ENCODE results near the gene OLFML2A.

The OLFML2A gene

DNA sequence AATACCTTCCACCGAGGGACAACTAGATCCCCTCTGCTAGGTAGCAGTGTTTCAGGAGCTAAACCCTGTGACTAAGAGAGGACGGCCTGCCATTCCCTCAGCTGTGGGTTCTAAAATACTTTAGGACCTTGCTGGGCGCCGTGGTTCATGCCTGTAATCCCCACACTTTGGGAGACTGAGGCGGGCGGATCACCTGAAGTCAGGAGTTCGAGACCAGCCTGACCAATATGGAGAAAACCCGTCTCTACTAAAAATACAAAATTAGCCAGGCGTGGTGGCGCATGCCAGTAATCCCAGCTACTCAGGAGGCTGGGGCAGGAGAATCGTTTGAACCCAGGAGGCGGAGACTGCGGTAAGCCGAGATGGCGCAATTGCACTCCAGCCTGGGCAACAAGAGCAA, 4.1 kb upstream of the OLFML2A start:
- intact Hi-C loops (cut with DNase I), result loop anchor here (2.0 to 5.0 kb wide), 3 partner anchors 80 to 599 kb away; partner anchors contain the start of genes GOLGA1 and WDR38
- DNase-seq, result peak in 2 of 42 donors; percentile 22 to 30

DNA sequence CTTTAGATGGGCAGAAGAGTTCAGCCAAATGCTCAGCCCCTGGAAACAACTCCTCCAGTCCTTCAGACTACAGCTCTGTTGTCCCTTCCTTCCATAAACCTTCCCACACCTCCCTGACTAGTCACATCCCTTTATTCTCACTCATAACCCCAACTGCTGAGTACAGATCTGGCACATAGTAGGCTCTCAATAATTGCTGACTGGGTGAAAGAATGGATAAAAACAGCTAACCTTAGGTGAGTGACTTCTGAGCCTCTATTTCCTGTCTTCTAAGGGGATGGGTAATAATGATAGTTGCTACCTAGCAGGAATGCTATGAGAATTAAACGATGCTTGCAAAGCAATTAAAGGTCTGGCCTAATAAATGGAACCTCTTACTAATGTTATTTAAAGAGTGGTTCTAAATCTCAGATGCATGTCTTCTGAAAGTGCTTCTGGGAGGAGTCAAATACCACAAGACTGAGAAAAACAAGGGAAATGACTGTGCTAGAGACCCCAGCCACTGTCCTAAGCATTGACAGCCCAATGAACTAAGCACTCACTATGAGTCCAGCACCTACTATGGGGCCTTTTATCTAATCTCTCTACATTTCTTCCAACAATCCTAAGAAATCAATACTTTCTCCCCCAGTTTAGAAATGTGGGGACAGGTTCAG, 3.3 kb upstream of the OLFML2A start:
- no peak for DNase-seq
- intact Hi-C loops (cut with DNase I), result loop anchor here (2.0 to 5.0 kb wide), 3 partner anchors 79 to 599 kb away; partner anchors contain the start of genes GOLGA1 and WDR38

DNA sequence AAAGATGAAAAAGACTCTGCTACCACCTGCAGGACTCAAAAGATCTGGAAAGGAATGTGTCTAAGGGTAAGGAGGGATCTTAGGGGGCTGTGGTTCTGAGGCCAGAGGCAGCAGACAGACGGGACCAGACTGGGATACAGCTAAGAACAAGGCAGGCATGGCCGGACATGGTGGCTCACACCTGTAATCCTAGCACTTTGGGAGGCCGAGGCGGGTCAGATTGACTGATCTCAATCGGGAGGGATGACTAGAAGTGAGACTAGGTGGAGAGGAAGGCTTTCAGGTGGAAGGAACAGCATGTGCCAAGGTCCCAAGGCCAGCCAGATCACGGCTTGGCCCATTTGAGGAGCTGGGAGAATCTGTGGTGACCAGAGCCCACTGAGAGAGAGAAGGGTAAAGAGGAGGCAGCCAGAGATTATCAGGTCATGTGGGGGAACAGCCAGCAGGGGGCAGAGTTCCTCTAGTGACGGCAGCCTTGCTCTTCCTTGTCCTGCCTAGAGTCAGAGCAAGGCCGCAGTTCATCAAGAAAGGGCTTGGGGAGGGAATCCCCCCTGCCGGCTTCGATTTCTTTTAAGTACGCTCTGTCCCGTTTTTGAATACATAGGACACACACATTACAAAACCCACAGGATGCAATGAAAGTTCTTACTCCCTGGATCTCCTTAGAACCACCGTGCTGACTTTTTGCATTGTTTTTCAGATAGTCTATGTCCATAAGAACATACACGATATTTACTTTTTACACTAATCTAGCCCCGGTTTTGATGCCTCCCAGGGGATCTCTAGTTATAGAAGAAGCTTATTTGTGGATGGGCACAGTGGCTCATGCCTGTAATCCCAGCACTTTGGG, 2.6 kb upstream of the OLFML2A start:
- DNase-seq, result peak; percentile 71 to 96 (median 88)

DNA sequence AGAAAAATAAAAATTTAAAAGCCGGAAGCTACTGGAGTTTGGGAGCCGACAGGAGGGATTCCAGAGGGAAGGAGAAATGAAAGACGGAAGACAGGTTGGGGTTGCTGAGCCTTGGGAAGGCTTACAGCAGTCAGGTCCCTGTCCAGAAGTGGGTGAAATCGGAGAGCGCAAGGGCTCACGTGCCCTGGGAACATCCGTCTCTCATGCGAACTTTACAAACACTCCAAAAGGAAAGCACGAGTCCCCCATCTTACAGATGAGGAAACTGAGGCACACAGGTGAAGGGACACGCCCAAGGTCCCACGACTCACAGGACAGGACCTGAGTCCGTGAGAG, 347 bp upstream of the OLFML2A start:
- intact Hi-C loops (cut with DNase I), result no loop called here
- peak in 1 of 42 donors; percentile 18 for DNase-seq

More for the DNA sequence above, 2.6 kb upstream of the OLFML2A start:
- intact Hi-C loops (cut with DNase I), result loop anchor here (5.0 kb wide), 1 partner anchor 598 kb away; no protein-coding TSS in a partner anchor

DNA sequence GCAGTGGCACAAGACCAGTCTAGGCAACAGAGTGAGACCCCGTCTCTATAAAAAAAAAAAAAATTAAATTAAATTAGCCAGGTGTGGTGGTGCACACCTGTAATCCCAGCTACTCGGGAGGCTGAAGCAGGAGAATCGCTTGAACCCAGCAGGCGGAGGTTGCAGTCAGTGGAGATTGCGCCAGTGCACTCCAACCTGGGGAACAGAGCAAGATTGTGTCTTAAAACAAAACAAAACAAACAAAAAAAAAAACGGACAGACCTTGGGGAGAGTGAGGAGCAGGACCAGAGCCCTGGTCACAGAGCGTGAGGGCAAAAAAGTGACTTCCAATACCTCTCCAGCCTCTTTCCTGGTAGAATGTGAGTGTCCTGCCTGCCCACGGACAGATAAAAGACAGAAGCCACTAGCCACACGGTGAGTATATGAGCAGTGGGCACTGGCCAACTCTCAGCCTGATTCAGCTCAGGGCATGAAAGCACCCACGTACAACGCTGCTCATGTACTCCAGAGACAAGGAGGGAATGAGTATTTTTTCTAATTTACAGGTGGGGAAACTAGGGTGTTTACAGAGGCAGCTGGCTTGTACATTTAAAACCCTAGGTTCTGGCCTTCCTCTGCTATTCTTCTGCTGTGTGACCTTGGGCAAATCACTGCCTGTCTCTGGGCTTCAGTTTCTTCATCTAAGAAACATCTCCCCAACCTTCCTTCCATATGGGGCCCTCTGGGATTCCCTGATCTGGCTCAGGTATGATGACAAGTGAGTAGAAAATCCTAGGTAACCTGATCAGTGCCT, 1.8 kb downstream of the OLFML2A start:
- intact Hi-C loops (cut with DNase I), result no loop called here
- peak in 10 of 42 donors; percentile 1 to 21 (median 12) for DNase-seq

DNA sequence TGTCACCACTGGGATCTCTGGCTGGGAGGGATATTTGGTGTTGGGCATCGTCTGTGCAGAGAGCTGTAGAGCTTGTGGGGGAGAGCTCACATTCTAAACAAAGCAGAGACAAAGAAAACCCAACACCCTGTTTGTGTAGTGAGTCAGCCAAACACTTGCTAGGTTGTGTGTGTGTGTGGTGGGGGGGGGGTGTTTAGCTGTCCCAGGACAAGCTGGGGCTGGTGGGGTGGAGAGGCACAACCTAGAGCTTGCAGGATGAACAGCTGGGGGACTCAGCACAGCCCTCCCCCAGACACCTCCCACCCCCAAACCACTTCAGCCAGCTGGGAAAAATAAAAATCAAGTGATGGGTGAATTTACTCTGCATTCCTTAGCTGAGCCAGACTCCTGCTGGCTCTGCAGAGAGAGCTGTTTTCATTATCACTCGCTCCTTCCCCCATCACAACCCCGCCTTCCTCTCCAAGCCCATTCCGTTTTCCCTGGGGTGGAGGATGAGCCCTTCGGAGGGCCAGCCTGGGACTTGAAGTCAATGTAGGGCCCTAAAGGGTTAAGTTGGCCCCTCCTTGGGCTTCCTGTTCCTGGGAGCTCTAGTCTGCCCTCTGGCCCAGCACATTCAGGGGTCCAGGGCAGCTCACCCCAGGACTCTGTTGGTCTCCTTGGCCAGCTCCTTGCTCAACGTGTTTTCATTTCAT, 2.6 kb downstream of the OLFML2A start:
- DNase-seq, result peak in 12 of 42 donors; percentile 3 to 38 (median 12)
- intact Hi-C loops (cut with DNase I), result no loop called here

DNA sequence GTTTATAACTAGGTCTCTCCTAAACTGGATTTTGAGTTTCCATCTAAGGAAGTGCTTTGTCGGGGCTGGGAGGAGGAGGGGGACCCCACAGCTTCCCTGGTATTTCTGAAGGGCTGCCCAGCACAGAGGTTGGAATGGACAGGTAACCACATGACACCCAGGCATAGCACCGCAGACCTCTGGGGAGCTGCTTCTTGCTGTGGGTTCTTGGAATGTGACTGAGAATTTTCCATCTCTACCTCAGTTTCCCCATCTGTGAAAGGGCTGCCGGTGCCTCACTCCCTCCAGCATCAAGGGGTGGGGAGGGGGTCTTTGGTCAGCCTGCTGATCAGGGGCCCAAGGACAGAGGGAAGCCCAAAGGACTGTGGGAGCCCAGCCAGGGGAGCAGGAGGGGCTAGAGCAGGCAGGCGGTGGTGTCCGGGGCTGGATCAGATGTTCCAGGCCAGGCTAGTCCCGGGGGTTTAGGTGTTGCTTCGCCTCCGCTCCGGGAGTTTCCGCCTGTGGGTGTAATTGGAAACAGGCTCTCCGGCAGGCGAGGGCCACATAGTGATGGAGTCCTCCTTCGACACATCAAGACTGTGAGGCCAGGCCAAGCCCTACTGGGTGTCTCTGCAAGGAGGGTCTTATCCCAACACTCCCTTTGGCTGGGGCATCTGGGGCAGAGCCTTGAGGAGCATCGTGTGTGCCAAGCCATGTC, 3.3 kb downstream of the OLFML2A start:
- intact Hi-C loops (cut with DNase I), result no loop called here
- DNase-seq, result peak in 10 of 42 donors; percentile 5 to 34 (median 12)

DNA sequence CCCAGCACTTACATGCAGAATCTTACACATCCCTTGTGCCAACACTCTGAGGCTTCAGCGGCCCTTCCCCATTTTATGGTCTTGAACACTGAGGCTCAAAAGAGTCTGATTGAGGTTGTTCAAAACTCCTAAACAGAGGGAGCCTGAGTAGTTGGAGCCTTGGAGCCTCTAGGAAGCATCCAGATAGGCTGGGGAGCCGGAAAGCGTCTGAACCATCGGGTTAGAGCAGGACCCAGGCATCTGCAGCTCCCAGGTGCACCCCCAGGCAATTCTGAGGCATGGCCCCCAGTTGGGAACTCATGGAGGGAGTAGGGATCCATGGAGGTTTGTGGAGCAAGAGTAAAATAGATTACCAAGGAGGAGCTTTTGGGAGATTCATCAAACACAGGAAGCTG, 3.8 kb downstream of the OLFML2A start:
- intact Hi-C loops (cut with DNase I), result no loop called here
- peak in 9 of 42 donors; percentile 1 to 37 (median 13) for DNase-seq

DNA sequence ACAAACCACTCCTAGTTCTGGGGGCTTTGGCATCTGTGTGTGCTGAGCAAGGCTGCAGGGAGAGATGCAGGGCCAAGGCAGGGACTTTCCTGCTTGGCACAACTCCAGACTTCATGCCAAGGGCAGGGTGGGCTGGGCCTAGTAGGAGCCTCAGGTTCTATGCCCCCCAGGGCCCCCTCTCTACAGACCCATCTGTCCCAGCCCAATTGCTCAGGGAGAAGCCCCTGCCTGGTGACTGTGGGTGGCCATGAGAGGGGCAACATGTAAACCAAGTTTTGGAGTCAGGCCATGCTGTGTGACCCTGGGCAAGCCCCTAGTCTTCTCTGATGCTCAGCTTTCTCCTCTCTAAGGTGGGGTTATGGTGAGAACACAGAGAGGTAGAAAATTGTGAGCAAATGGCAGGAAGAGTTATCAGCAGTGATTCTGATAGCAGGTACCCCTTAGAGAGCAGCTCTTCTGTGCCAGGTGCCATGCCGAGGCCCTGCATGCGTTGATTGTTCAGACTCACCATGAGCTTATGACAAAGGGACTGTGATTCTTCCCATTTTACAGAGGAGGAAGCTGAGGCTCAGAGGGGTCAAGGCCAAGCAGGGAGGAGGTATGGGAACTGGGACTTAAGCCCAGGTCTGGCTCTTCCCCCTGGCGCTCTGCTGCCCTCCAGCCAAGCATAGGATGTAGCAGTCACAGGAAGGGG, 5.2 kb downstream of the OLFML2A start:
- DNase-seq, result peak in 11 of 42 donors; percentile 3 to 34 (median 9)

DNA sequence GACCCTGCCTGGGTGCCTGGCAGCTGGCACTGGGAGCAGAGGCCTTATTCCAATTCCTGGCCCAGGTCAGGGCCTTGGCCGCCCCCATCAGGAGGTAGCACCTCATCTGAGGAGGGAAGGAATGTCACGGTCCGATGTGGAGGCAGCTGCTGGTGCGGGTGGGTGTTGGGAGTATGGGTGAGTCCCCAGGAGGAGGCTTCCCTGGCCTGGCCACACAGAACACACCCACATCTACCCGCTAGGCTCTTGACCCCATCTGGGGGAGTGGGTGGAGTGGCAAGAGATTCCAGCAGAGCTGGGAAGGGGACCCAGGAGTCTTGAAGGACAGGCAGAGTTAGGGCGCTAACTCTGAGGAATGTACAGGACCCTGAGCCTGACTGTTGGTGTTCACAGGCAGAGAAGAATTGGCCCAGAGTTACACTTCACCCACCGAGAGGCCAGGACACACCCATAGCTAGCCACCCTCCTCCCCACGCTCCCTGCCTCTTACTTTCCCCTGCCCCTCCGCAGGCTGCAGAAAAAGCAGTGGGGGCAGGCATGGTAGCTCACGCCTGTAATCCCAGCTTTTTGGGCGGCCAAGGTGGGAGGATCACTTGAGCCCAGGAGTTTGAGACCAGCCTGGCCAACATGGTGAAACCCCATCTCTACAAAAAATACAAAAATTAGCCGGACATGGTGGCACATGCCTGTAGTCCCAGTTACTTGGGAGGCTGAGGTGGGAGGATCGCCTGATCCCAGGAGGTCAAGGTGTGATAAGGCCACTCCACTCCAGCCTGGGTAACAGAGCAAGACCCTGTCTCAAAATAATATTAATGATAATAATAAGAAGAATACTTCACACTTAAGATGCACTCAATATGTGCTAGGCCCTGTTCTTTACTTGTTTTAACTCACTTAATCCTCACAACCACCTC, 6.0 kb downstream of the OLFML2A start:
- peak in 17 of 42 donors; percentile 3 to 39 (median 10) for DNase-seq
- intact Hi-C loops (cut with DNase I), result no loop called here

More for the DNA sequence above, 5.2 kb downstream of the OLFML2A start:
- intact Hi-C loops (cut with DNase I), result no loop called here

DNA sequence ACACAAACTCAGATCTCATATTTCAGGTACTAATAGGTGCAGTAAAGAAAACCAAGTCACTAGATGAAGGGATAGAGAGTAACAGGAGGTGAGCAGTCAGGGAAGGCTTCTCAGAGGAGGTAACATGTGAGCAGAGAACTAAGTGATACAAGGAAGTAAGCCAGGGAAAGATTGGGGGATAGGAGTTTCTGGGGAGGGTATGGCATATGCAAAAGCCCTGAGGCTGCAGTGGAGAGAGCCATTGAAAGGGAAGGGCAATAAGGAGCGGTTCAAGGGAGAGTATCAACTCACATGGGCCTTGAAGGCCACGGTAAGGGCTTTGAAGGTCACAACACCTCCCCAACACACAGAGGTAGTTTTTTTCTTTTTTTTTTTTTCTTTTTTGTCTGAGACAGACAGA, 6.9 kb downstream of the OLFML2A start:
- peak in 4 of 42 donors; percentile 2 to 29 (median 2) for DNase-seq
- intact Hi-C loops (cut with DNase I), result no loop called here

DNA sequence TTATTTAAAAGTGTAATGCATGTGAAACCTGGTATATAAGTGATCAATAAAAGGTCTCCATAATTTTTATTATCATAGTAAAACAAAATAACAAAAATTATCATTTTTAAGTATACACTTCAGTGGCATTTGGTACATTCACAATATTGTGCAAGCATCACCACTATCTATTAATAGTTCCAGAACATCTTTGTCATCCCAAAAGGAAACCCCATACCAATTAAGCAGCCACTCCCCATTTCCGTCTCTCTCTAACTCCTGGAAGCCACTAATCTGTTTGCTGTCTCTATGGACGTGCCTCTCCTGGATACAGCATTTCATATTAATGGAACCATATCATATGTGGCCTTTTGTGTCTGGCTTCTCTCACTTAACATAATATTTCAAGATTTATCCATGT, 7.6 kb downstream of the OLFML2A start:
- intact Hi-C loops (cut with DNase I), result no loop called here
- DNase-seq, result no peak

DNA sequence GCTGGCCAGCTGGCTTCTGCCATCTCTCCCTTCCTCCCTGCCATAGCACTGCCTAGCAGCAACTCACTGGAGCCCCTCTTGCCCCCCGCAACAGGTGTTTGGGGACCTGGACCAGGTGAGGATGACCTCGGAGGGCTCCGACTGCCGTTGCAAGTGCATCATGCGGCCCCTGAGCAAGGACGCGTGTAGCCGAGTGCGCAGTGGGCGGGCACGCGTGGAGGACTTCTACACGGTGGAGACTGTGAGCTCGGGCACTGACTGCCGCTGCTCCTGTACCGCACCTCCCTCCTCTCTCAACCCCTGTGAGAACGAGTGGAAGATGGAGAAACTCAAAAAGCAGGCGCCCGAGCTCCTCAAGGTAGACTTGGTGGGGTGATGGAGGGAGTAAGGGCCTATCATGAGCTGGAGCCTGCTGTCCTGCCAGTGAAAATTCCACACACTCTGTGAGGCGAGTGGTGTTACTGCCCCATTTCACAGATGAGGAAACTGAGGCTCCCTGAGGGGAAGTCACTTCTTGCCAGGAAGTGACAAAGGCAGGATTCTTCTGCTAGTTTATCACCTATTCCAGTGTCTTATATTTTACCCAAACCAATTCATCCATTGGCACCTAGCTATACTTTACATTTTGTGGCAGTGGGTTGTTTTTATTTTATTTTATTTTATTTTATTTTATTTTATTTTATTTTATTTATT, 10.1 kb downstream of the OLFML2A start:
- intact Hi-C loops (cut with DNase I), result no loop called here
- peak in 10 of 42 donors; percentile 1 to 32 (median 13) for DNase-seq

DNA sequence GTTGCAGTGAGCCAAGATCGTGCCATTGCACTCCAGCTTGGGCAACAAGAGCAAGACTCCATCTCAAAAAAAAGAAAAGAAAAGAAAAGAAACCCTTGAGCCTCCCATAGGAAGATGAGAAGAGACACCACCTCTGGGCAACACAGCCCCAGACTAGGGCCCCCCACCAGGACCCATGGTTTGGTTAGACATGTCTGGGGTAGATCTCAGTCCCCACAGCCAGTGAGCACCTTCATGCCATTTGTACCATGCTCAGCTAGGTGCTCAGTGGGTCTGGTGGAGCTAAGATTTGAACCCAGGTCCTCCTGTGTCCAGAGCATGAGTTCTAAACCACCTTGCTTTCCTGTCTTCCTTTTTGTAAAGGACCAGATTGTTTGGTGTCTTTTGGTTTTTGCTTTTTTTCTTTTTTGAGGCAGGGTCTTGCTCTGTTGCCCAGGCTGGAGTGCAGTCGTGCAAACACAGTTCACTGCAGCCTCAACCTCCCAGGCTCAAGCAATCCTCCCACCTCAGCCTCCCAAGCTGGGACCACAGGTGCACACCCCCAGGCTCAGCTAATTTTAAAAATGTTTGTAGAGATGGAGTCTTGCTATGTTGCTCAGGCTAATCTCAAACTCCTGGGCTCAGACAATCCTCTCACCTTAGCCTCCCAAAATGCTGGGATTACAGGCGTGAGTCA, 11.7 kb downstream of the OLFML2A start:
- intact Hi-C loops (cut with DNase I), result no loop called here
- DNase-seq, result peak in 1 of 42 donors; percentile 21

DNA sequence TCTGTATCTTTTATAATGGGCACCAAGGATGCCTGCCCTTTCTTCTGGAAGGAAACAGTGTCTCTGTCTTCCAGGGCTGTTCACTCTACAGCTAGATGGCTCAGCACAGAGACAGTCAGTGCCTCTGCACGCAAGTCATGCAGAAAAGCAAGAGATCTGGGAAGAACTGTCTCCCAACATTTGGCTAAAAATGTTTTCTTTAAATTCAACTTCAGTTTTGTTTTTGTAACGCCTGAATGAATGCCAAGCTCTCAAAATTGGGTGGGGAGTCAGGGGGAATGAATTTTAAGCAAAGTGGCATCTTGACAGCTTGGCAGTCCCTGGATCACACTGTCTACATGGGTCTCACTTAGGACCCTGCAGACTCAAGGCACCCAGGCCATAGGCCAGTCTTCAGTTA, 12.6 kb downstream of the OLFML2A start:
- intact Hi-C loops (cut with DNase I), result no loop called here
- peak in 1 of 42 donors; percentile 12 for DNase-seq

All from head of caudate nucleus (tissue), 42 donors.